ENCODE data around the gene KLRD1. TPM values are rescaled to one million over a fixed set of nuclear protein-coding genes. Genes with fewer than 3 reads are reported as not detected.
A peak's percentile ranks its signal among the peaks of the same experiment; 100 is the strongest.

Gene KLRD1
- total and polyA plus RNA-seq, 2 donors (not counting 1 experiment from before 2014, with no cell fraction given): 0.06 to 0.17 TPM

DNA sequence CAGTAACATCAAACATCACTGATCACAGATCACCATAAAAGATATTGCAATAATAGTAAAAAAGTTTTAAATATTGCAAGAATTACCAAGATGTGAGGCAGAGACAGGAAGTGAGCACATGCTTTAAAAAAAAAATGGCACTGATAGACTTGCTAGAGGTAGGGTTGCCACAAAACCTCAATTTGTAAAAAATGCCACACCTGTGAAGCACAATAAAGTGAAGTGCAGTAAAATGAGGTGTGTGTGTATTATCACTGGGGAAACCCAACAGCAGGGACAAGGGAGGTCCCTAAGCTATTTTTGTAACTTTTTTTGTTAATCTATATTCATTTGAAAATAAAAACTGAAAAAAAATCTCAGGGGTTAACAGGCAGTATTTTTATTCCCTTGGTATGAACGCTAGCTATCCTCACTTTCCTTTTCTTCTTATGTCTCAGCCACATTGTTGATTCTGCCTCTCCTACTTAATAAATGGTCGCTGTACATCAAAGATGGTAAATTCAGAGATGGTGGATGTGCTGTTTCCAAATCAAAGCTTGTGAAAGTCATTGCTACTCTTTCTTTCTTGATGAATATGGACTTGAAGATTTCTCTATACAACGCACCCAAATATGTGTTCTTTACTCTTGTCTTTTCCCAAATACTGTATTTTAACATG is 14.0 kb upstream of the KLRD1 start:
- no peak for TF ChIP-seq EZH2 (IDR thresholded peaks at IDR 0.05; ENCODE audit: low read length, missing control alignments)
- TF ChIP-seq, protein P1, sequence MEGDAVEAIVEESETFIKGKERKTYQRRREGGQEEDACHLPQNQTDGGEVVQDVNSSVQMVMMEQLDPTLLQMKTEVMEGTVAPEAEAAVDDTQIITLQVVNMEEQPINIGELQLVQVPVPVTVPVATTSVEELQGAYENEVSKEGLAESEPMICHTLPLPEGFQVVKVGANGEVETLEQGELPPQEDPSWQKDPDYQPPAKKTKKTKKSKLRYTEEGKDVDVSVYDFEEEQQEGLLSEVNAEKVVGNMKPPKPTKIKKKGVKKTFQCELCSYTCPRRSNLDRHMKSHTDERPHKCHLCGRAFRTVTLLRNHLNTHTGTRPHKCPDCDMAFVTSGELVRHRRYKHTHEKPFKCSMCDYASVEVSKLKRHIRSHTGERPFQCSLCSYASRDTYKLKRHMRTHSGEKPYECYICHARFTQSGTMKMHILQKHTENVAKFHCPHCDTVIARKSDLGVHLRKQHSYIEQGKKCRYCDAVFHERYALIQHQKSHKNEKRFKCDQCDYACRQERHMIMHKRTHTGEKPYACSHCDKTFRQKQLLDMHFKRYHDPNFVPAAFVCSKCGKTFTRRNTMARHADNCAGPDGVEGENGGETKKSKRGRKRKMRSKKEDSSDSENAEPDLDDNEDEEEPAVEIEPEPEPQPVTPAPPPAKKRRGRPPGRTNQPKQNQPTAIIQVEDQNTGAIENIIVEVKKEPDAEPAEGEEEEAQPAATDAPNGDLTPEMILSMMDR (conservative IDR thresholded peaks at IDR 0.05 in 1 of 2, IDR thresholded peaks at IDR 0.05 in 1 of 2; ENCODE audit: low read depth in 1 of 2, low read length in 2 of 2): no peak
- Histone ChIP-seq H3K27ac (ENCODE audit: insufficient read depth, low read length) (no peak overlapping the region), H2AFZ (ENCODE audit: low read length) (no peak overlapping the region), H3K4me3 (replicated peaks in 1 of 4; ENCODE audit: control extremely low read depth in 1 of 4, insufficient read depth in 1 of 4, low read depth in 3 of 4, low read length in 4 of 4) (no peak overlapping the region), H3K9ac (ENCODE audit: insufficient read depth, low read length) (no peak overlapping the region), H3K27me3 (ENCODE audit: control insufficient read depth, insufficient read depth, low read length) (peaks cover 2% of the 10 kb centered on the region), H4K20me1 (ENCODE audit: control insufficient read depth, extremely low read depth, insufficient read depth, low read length) (no peaks in the 10 kb centered on the region), H3K9me3 (ENCODE audit: control insufficient read depth, insufficient read depth, low read depth, low read length) (no peaks in the 10 kb centered on the region), H3K36me3 (ENCODE audit: control insufficient read depth, insufficient read depth, low read length) (no peaks in the 10 kb centered on the region), H3K4me2 (ENCODE audit: extremely low read depth, insufficient read depth, low read length) (no peak overlapping the region), H3K79me2 (ENCODE audit: control insufficient read depth, insufficient read depth, low read length) (no peaks in the 10 kb centered on the region), H3K4me1 (ENCODE audit: control insufficient read depth, extremely low read depth, insufficient read depth, low read length) (no peaks in the 10 kb centered on the region)
- no peak for DNase-seq (ENCODE audit: low read depth in 2 of 2)

DNA sequence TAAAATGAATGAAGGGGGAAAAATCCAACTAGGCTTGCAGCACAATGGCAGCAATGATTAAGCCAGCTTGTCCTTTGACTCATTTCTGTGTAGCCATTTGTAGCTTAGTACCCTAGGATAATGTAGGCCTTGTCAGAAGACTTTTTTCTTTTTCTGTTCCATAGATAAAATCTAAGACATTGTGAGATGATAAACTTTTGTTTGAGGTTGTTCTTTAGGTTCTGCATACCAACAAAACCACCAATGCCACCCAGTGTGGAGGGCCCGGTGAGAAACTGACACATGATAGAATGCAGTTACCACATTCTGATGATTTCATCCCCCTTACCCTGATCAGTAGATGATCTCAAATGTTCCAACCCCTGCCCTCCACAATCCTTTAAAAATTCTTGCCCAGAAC is 6.6 kb upstream of the KLRD1 start:
- H3K36me3 ChIP-seq (ENCODE audit: control insufficient read depth, insufficient read depth, low read length): no peaks in the 10 kb centered on the region

DNA sequence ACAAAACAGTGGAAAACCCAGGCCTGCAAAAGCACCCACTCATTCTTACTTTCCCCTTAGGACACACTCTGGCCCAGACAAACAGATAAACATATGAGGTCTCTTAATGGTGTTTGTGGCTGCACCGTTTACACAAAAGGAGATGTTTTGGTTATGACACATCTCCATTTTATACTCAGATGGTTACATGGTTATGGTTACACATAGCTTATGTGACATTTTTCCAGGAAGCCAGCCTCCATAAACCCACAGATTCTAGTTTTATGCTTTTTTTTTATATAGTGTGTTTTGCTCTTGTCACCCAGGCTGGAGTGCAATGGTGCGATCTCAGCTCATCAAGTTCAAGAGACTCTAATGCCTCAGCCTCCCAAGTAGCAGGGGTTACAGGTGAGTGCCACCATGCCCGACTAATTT is 3.5 kb upstream of the KLRD1 start:
- TF ChIP-seq EZH2 (IDR thresholded peaks at IDR 0.05; ENCODE audit: low read length, missing control alignments): no peak
- TF ChIP-seq, protein P1 (conservative IDR thresholded peaks at IDR 0.05 in 1 of 2, IDR thresholded peaks at IDR 0.05 in 1 of 2; ENCODE audit: low read depth in 1 of 2, low read length in 2 of 2): no peak
- H3K4me1 ChIP-seq (ENCODE audit: control insufficient read depth, extremely low read depth, insufficient read depth, low read length): no peaks in the 10 kb centered on the region
- H3K36me3 ChIP-seq (ENCODE audit: control insufficient read depth, insufficient read depth, low read length): no peaks in the 10 kb centered on the region
- no peaks in the 10 kb centered on the region for H3K79me2 ChIP-seq (ENCODE audit: control insufficient read depth, insufficient read depth, low read length)
- H3K27me3 ChIP-seq (ENCODE audit: control insufficient read depth, insufficient read depth, low read length): no peaks in the 10 kb centered on the region
- H2AFZ ChIP-seq (ENCODE audit: low read length): no peak overlapping the region
- H3K4me3 ChIP-seq (replicated peaks in 1 of 4; ENCODE audit: control extremely low read depth in 1 of 4, insufficient read depth in 1 of 4, low read depth in 3 of 4, low read length in 4 of 4): no peak overlapping the region
- H3K27ac ChIP-seq (ENCODE audit: insufficient read depth, low read length): no peak overlapping the region
- H3K4me2 ChIP-seq (ENCODE audit: extremely low read depth, insufficient read depth, low read length): no peak overlapping the region
- no peak overlapping the region for H3K9ac ChIP-seq (ENCODE audit: insufficient read depth, low read length)
- no peaks in the 10 kb centered on the region for H3K9me3 ChIP-seq (ENCODE audit: control insufficient read depth, insufficient read depth, low read depth, low read length)
- H4K20me1 ChIP-seq (ENCODE audit: control insufficient read depth, extremely low read depth, insufficient read depth, low read length): no peaks in the 10 kb centered on the region
- DNase-seq (ENCODE audit: low read depth in 2 of 2): peak; percentile 87 to 91

More for the DNA sequence above, 6.6 kb upstream of the KLRD1 start:
- no peaks in the 10 kb centered on the region for H3K9me3 ChIP-seq (ENCODE audit: control insufficient read depth, insufficient read depth, low read depth, low read length)
- H3K4me1 ChIP-seq (ENCODE audit: control insufficient read depth, extremely low read depth, insufficient read depth, low read length): no peaks in the 10 kb centered on the region
- H3K4me2 ChIP-seq (ENCODE audit: extremely low read depth, insufficient read depth, low read length): no peak overlapping the region
- no peak overlapping the region for H3K4me3 ChIP-seq (replicated peaks in 1 of 4; ENCODE audit: control extremely low read depth in 1 of 4, insufficient read depth in 1 of 4, low read depth in 3 of 4, low read length in 4 of 4)
- no peaks in the 10 kb centered on the region for H3K79me2 ChIP-seq (ENCODE audit: control insufficient read depth, insufficient read depth, low read length)
- H3K9ac ChIP-seq (ENCODE audit: insufficient read depth, low read length): no peak overlapping the region
- peak in 1 of 2 donors; percentile 71 for DNase-seq (ENCODE audit: low read depth in 2 of 2)
- no peaks in the 10 kb centered on the region for H4K20me1 ChIP-seq (ENCODE audit: control insufficient read depth, extremely low read depth, insufficient read depth, low read length)
- no peak overlapping the region for H3K27ac ChIP-seq (ENCODE audit: insufficient read depth, low read length)
- H3K27me3 ChIP-seq (ENCODE audit: control insufficient read depth, insufficient read depth, low read length): peaks cover 2% of the 10 kb centered on the region
- TF ChIP-seq, protein P1 (conservative IDR thresholded peaks at IDR 0.05 in 1 of 2, IDR thresholded peaks at IDR 0.05 in 1 of 2; ENCODE audit: low read depth in 1 of 2, low read length in 2 of 2): no peak
- TF ChIP-seq EZH2 (IDR thresholded peaks at IDR 0.05; ENCODE audit: low read length, missing control alignments): no peak
- no peak overlapping the region for H2AFZ ChIP-seq (ENCODE audit: low read length)
